K562 (cell line): ENCODE data around the gene LRIF1. TPM values are rescaled to one million over a fixed set of nuclear protein-coding genes. Genes with fewer than 3 reads are reported as not detected.

ENCODE experiments used
- ARID3B ChIP-seq: fragments of 250-450 bp; sonication (Bioruptor Pico); IDR thresholded peaks from 2 replicates; pipeline ENCODE4 v1.4.0; 2020; ENCODE audit warnings: borderline replicate concordance
- ATF3 ChIP-seq, 2 experiments: fragments of 450-650 bp in 1 of 2; sonication (generic) in 1 of 2; formaldehyde crosslinking in 1 of 2; IDR thresholded peaks in 1 of 2; conservative IDR thresholded peaks in 1 of 2; 2 replicates each; pipeline versions ENCODE4 v1.6.1 to v1.8.1; 2016 to 2023; ENCODE audit warnings: mild to moderate bottlenecking in 2 of 2, moderate library complexity in 2 of 2, inconsistent platforms in 1 of 2, missing genetic modification reagents in 1 of 2
- CBX5 ChIP-seq: IDR thresholded peaks from 2 replicates; pipeline ENCODE4 v1.6.1; 2014; ENCODE audit warnings: low read depth, borderline replicate concordance
- DDX20 ChIP-seq: fragments of 450-650 bp; IDR thresholded peaks from 2 replicates; pipeline ENCODE4 v1.6.1; 2016; ENCODE audit warnings: missing genetic modification characterization, low read depth, mild to moderate bottlenecking, missing compliant biosample characterization, moderate library complexity
- HINFP ChIP-seq: fragments of 450-650 bp; conservative IDR thresholded peaks from 2 replicates; pipeline ENCODE4 v1.6.1; 2016; ENCODE audit warnings: missing genetic modification characterization, low read depth, mild to moderate bottlenecking, control low read depth, missing compliant biosample characterization
- IRF1 ChIP-seq: sonication (generic); formaldehyde crosslinking; IDR thresholded peaks from 2 replicates; pipeline ENCODE4 v1.8.0; 2022; ENCODE audit warnings: missing genetic modification reagents, mild to moderate bottlenecking, borderline replicate concordance
- KAT2B ChIP-seq: IDR thresholded peaks from one replicate; pipeline ENCODE4 v1.6.1; 2012; ENCODE audit warnings: low read depth, mild to moderate bottlenecking, control low read depth, inconsistent platforms, low read length, moderate library complexity
- MCM7 ChIP-seq, 2 experiments: fragments of 450-650 bp; IDR thresholded peaks; 2 replicates each; pipeline ENCODE4 v1.6.1; 2016 to 2018
- MNT ChIP-seq, 2 experiments: fragments of 450-650 bp; conservative IDR thresholded peaks; 2 replicates each; pipeline ENCODE4 v1.6.1; 2017; ENCODE audit warnings: mild to moderate bottlenecking in 2 of 2, moderate library complexity in 2 of 2
- PRMT5 ChIP-seq: sonication (generic); formaldehyde crosslinking; IDR thresholded peaks from 2 replicates; pipeline ENCODE4 v1.5.0; 2020; ENCODE audit warnings: missing genetic modification reagents
- RB1 ChIP-seq: fragments of 450-650 bp; IDR thresholded peaks from 2 replicates; pipeline ENCODE4 v1.6.1; 2017; ENCODE audit warnings: low read depth, mild to moderate bottlenecking
- ZNF3 ChIP-seq: fragments of 250-450 bp; sonication (Bioruptor Pico); IDR thresholded peaks from 2 replicates; pipeline ENCODE4 v1.5.0; 2021; ENCODE audit warnings: mild to moderate bottlenecking, moderate library complexity
- ZNF518B ChIP-seq: fragments of 250-450 bp; sonication (Bioruptor Pico); IDR thresholded peaks from 2 replicates; pipeline ENCODE4 v1.5.0; 2021; ENCODE audit warnings: mild to moderate bottlenecking, moderate library complexity
- ZNF707 ChIP-seq: fragments of 250-450 bp; sonication (Bioruptor Pico); conservative IDR thresholded peaks from 2 replicates; pipeline ENCODE4 v1.8.0; 2022; ENCODE audit warnings: inconsistent platforms, mild to moderate bottlenecking, moderate library complexity
- ZNF740 ChIP-seq, 3 experiments: fragments of 200-800 bp in 1 of 3; sonication (Bioruptor generic) in 1 of 3; sonication (generic) in 1 of 3; formaldehyde crosslinking in 1 of 3; IDR thresholded peaks; 2 replicates each; pipeline versions ENCODE4 v1.6.1 to v1.8.0; 2016 to 2022; ENCODE audit warnings: mild to moderate bottlenecking in 2 of 3, missing compliant biosample characterization in 2 of 3, missing genetic modification characterization in 2 of 3, missing genetic modification reagents in 1 of 3
- polyA plus RNA-seq, 8 experiments: library from polyadenylated mRNA; depleted of rRNA in 4 of 8; stranded (reverse) in 5 of 8; unstranded in 3 of 8; fragments of >200 nt; fragmentation: Nextera tagmentation in 2 of 8; fragmentation: Illumina TruSeq in 1 of 8; extraction: Ambion mirVana in 2 of 8; extraction: Trizol in 1 of 8; gene quantifications; 2 replicates each; pipeline versions ENCODE4 v1.2.1 to v1.2.3, GENCODE V29; 2011 to 2014; ENCODE audit warnings: inconsistent platforms in 1 of 8, missing spikeins in 1 of 8
- total RNA-seq, 7 experiments: library from RNA; depleted of rRNA in 6 of 7; stranded (reverse); fragments of >200 nt in 6 of 7; fragmentation: Illumina TruSeq in 2 of 7; extraction: Trizol in 2 of 7; gene quantifications; 2 replicates each; pipeline versions ENCODE4 v1.2.1 to v1.2.3, GENCODE V29; 2011 to 2021; ENCODE audit warnings: low replicate concordance in 1 of 7

LRIF1 gene
- total and polyA plus RNA-seq, 9 of the 15 experiments (the other 6 are each of a cell fraction or from before 2014, with no cell fraction given): 35.6 to 88.8 (median 74.1) TPM

GRCh38 chr1:110916274-110916668, 47.5 kb downstream of the LRIF1 start (continued):
- TF ChIP-seq MNT (conservative IDR thresholded peaks at IDR 0.05): 0 out of 4 replicates have a peak, but pooled peaks of 1 of the 2 experiments have one; percentile 9
- no peak for TF ChIP-seq MCM7 (IDR thresholded peaks at IDR 0.05)
- TF ChIP-seq ZNF740 (CRISPR knock-in tag; IDR thresholded peaks at IDR 0.05): no peak
- TF ChIP-seq ZNF740 (tag; IDR thresholded peaks at IDR 0.05): 0 out of 4 replicates have a peak, but pooled peaks of 1 of the 2 experiments have one; percentile 45
- no peak for TF ChIP-seq ZNF518B (CRISPR knock-in tag)
- TF ChIP-seq KAT2B: no peak
- no peak for TF ChIP-seq DDX20 (tag)
- TF ChIP-seq PRMT5 (CRISPR knock-in tag): no peak
- no peak for TF ChIP-seq ARID3B
- no peak for TF ChIP-seq IRF1 (CRISPR knock-in tag)
- TF ChIP-seq ZNF707 (CRISPR knock-in tag): no peak
- TF ChIP-seq RB1: no peak
- no peak for TF ChIP-seq ATF3 (IDR thresholded peaks at IDR 0.05)
- no peak for TF ChIP-seq ATF3 (CRISPR knock-in tag; conservative IDR thresholded peaks at IDR 0.05)
- TF ChIP-seq ZNF3 (CRISPR knock-in tag): no peak
- TF ChIP-seq CBX5: no peak
- TF ChIP-seq HINFP (tag): 0 out of 2 replicates have a peak, but pooled peaks have one; percentile 35
